Loucy (cell line): Measurements from ENCODE around the gene FXYD6.

ENCODE experiments used
- H2AFZ ChIP-seq: fragments of 200-600 bp; sonication (generic); 2 replicates; pipeline ENCODE4 v1.6.0; 2016; ENCODE audit warnings: antibody characterized with exemption, mild to moderate bottlenecking, low read length, moderate library complexity
- H3F3A ChIP-seq: fragments of 200-600 bp; 2 replicates; pipeline ENCODE4 v1.6.0; 2016; ENCODE audit warnings: antibody characterized with exemption, low read depth, mild to moderate bottlenecking
- H3K27me3 ChIP-seq: fragments of 200-600 bp; sonication (generic); 2 replicates; pipeline ENCODE4 v1.6.1; 2014; ENCODE audit warnings: low read length, mild to moderate bottlenecking; ENCODE audit not compliant: insufficient read depth, poor library complexity, severe bottlenecking
- H3K36me3 ChIP-seq: fragments of 200-600 bp; sonication (generic); 2 replicates; pipeline ENCODE4 v1.6.1; 2016; ENCODE audit warnings: low read length; ENCODE audit not compliant: insufficient read depth
- H3K4me1 ChIP-seq: fragments of 200-600 bp; sonication (generic); 2 replicates; pipeline ENCODE4 v1.5.1; 2014; ENCODE audit warnings: low read length, mild to moderate bottlenecking; ENCODE audit not compliant: insufficient read depth, poor library complexity, severe bottlenecking
- H3K4me2 ChIP-seq: fragments of 200-600 bp; sonication (generic); 2 replicates; pipeline ENCODE4 v1.6.0; 2014; ENCODE audit warnings: antibody characterized with exemption, low read length, low read depth, mild to moderate bottlenecking; ENCODE audit not compliant: poor library complexity, severe bottlenecking
- H3K4me3 ChIP-seq: fragments of 200-600 bp; sonication (generic); 2 replicates; pipeline ENCODE4 v1.5.1; 2014; ENCODE audit warnings: low read length, mild to moderate bottlenecking, mixed read lengths; ENCODE audit not compliant: poor library complexity, severe bottlenecking
- H3K79me2 ChIP-seq: fragments of 200-600 bp; sonication (generic); 2 replicates; pipeline ENCODE4 v1.6.1; 2014; ENCODE audit warnings: low read length; ENCODE audit not compliant: insufficient read depth
- H3K9ac ChIP-seq: fragments of 200-600 bp; sonication (generic); 2 replicates; pipeline ENCODE4 v1.6.0; 2014; ENCODE audit warnings: mild to moderate bottlenecking, low read depth, low read length, moderate library complexity; ENCODE audit not compliant: poor library complexity, severe bottlenecking
- H3K9me2 ChIP-seq: fragments of 200-600 bp; sonication (generic); replicated peaks from 2 replicates; pipeline ENCODE4 v1.6.1; 2016; ENCODE audit warnings: low read depth, low read length, mixed read lengths
- H3K9me3 ChIP-seq: fragments of 200-600 bp; sonication (generic); 2 replicates; pipeline ENCODE4 v1.6.1; 2014; ENCODE audit warnings: mild to moderate bottlenecking, antibody characterized with exemption, low read length, low read depth; ENCODE audit not compliant: insufficient read depth
- H4K20me1 ChIP-seq: fragments of 200-600 bp; sonication (generic); 2 replicates; pipeline ENCODE4 v1.6.0; 2014; ENCODE audit warnings: antibody characterized with exemption, low read length, mild to moderate bottlenecking; ENCODE audit not compliant: insufficient read depth, poor library complexity, severe bottlenecking
- CTCF ChIP-seq: fragments of 200-600 bp; sonication (generic); conservative IDR thresholded peaks from 2 replicates; pipeline ENCODE4 v1.5.1; 2014; ENCODE audit warnings: mild to moderate bottlenecking, antibody characterized with exemption, low read length
- EZH2phosphoT487 ChIP-seq: fragments of 200-600 bp; IDR thresholded peaks from 2 replicates; pipeline ENCODE4 v1.6.1; 2018; ENCODE audit warnings: antibody characterized with exemption, mild to moderate bottlenecking, moderate library complexity, borderline replicate concordance

The FXYD6 gene

GRCh38 chr11:117855912-117856651 lies 20.4 kb downstream of the FXYD6 start:
- Histone ChIP-seq H3K4me3 (no peak overlapping the region), H3K27me3 (no peaks in the 10 kb centered on the region), H3K79me2 (no peaks in the 10 kb centered on the region), H2AFZ (no peak overlapping the region), H4K20me1 (no peaks in the 10 kb centered on the region), H3K9me3 (no peaks in the 10 kb centered on the region), H3K9me2 (no peaks in the 10 kb centered on the region), H3K9ac (no peak overlapping the region), H3F3A (no peaks in the 10 kb centered on the region), H3K36me3 (no peaks in the 10 kb centered on the region), H3K4me1 (peaks cover 2% of the 10 kb centered on the region), H3K4me2 (no peak overlapping the region)
- TF ChIP-seq CTCF = no peak
- no peak for TF ChIP-seq EZH2phosphoT487

- Histone ChIP-seq H3F3A (no peaks in the 10 kb centered on the region), H3K4me3 (no peak overlapping the region), H3K9me3 (no peaks in the 10 kb centered on the region), H3K36me3 (no peaks in the 10 kb centered on the region), H3K9ac (no peak overlapping the region), H3K4me1 (no peaks in the 10 kb centered on the region), H3K79me2 (no peaks in the 10 kb centered on the region), H3K27me3 (no peaks in the 10 kb centered on the region), H2AFZ (no peak overlapping the region), H3K4me2 (no peak overlapping the region), H3K9me2 (no peaks in the 10 kb centered on the region), H4K20me1 (no peaks in the 10 kb centered on the region)
- TF ChIP-seq CTCF (no peak), EZH2phosphoT487 (no peak)
These were observed 21.1 kb downstream of the FXYD6 start for GRCh38 chr11:117855186-117855845.

GRCh38 chr11:117852309-117852708 lies 24.1 kb downstream of the FXYD6 start:
- no peak overlapping the region for H2AFZ ChIP-seq
- H3K9me3 ChIP-seq = no peaks in the 10 kb centered on the region
- no peak overlapping the region for H3K9ac ChIP-seq
- no peak overlapping the region for H3K4me3 ChIP-seq
- no peaks in the 10 kb centered on the region for H3K9me2 ChIP-seq
- no peak overlapping the region for H3K4me2 ChIP-seq
- H4K20me1 ChIP-seq = no peaks in the 10 kb centered on the region
- peaks cover 4% of the 10 kb centered on the region for H3K4me1 ChIP-seq
- no peak for TF ChIP-seq EZH2phosphoT487
- no peak for TF ChIP-seq CTCF
- H3F3A ChIP-seq = no peaks in the 10 kb centered on the region
- no peaks in the 10 kb centered on the region for H3K36me3 ChIP-seq
- H3K79me2 ChIP-seq = no peaks in the 10 kb centered on the region
- H3K27me3 ChIP-seq = no peaks in the 10 kb centered on the region
